Activated CD4-positive, alpha-beta T cell treated with anti-CD3 and anti-CD28 coated beads for 48 hours (primary cell): ENCODE data around the gene SLC9A7.

Source experiments
- DNase-seq: peaks from one replicate; pipeline ENCODE4 v3.0.0-alpha.2; 2020

The SLC9A7 gene

GRCh38 chrX:46750889-46751288 is 8.0 kb downstream of the SLC9A7 start:
- no peak for DNase-seq

DNA sequence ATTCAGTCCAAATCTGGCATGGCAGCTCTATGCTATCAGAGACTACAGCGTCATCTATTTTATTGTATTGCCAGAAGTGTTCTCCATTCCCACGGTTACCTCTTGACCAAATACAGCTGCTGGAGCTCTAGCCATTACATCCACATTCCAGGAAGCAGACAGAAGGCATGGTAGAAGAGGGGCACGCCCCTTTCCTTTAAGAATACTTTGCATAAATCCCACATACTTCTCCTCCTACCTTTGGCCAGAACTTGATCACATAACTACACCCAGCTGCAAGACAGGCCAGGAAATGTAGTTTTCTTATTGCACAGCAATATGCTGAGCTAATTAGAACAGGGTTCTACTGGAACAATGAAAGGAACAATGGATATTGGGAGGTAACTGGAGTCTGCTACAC is 14.9 kb downstream of the SLC9A7 start:
- DNase-seq = no peak

DNA sequence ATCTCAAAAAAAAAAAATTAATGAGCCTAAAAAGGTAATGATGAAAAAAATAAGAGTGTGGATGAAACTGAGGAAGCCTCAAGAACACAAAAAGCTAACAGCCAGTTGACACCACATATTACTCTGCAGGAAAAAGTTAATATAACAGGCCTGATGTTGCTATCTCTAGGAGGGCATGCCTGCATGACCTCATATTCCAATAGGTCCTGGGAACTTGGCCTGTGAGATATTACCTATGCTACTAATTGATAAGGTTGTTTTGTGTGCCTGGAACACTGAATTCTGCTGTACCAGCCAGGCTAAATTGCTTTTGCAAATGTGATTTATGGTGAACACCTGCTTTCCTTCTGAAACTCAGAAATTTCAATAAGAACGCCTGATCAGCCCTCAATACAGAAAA is 15.9 kb downstream of the SLC9A7 start:
- DNase-seq = no peak

DNA sequence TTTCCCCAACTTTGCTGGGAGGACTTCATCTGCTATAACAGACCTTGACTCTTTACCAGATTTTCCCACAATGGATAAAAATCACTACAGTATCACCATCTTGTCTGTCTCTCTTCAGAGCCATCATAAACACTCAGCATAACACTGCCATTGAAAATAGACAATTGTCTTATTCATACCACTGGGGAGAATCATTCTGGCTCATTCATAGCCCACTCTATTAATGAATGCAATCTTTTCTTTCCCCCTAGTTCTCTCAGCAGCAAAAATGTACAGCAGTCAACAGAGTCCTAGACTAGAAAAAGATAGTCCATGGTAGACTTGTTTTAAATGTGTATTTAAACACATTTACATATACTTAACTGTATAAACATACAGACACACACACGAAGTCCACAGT is 19.2 kb downstream of the SLC9A7 start:
- no peak for DNase-seq

- DNase-seq = no peak
These were observed 21.5 kb downstream of the SLC9A7 start for GRCh38 chrX:46737462-46737861.

GRCh38 chrX:46737041-46737440 is 21.9 kb downstream of the SLC9A7 start:
- DNase-seq = no peak

GRCh38 chrX:46735622-46736021 is 23.3 kb downstream of the SLC9A7 start:
- no peak for DNase-seq

DNA sequence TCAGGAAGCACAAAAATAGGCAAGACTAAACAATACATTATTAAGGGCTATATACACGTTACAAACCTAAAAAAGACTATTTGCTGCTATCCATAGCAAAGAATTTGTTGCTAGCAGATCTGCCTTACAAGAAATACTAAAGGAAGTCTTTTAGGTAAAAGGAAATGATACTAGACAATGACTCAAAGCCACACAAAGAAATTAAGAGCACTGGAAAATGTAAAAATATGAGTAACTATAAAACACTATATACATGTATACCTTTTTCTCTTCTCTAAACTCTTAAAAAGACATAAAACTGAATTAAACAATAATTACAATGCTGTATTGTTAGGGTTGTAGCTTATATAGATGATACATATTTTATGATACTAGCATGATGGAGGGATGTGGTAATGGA is 25.7 kb downstream of the SLC9A7 start:
- DNase-seq = no peak

DNA sequence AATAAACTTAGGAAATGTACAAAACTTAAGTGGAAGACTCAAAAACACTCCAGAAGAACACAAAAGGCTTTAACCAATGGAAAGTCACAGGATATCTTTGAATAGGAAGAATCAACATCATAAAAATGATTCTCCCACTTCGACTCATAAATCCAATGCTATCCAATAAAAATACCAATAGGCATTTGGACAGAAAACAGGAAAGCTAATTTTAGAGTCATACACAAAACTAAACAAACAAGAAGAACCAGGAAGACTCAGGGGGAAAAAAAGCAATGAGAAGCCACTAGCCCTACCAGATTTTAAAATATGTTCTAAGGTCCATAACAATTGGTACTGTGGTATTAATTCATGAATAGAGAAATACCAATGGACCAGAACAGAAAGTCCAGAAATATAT is 28.2 kb downstream of the SLC9A7 start:
- DNase-seq = no peak

- DNase-seq = no peak
These were observed 31.5 kb downstream of the SLC9A7 start for GRCh38 chrX:46727441-46727840.

GRCh38 chrX:46723569-46723927 is 35.4 kb downstream of the SLC9A7 start:
- peak; percentile 11 for DNase-seq

GRCh38 chrX:46722742-46723568 is 36.0 kb downstream of the SLC9A7 start:
- no peak for DNase-seq

GRCh38 chrX:46716796-46717195 is 42.1 kb downstream of the SLC9A7 start:
- DNase-seq = no peak

DNA sequence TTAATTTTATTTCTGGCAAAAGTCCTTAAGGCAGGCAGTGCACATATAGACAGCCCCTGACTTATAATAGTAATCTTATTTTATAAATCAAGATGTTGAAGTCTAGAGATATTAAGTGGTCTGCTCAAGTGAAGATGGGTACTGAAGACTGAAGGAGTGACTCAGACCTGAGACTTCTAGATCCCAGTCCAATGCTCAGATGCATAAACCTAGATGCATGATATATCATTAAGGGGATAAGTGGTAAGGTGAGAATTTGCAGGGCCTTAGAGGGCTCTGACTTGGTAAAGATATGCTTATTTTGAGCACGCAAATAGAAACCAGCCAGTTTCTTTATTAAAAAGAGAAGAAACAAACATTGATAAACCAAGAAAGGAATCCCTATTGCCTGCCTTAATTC is 42.9 kb downstream of the SLC9A7 start:
- DNase-seq = no peak

- DNase-seq = no peak
These were observed 43.4 kb downstream of the SLC9A7 start for GRCh38 chrX:46715530-46715929.

DNA sequence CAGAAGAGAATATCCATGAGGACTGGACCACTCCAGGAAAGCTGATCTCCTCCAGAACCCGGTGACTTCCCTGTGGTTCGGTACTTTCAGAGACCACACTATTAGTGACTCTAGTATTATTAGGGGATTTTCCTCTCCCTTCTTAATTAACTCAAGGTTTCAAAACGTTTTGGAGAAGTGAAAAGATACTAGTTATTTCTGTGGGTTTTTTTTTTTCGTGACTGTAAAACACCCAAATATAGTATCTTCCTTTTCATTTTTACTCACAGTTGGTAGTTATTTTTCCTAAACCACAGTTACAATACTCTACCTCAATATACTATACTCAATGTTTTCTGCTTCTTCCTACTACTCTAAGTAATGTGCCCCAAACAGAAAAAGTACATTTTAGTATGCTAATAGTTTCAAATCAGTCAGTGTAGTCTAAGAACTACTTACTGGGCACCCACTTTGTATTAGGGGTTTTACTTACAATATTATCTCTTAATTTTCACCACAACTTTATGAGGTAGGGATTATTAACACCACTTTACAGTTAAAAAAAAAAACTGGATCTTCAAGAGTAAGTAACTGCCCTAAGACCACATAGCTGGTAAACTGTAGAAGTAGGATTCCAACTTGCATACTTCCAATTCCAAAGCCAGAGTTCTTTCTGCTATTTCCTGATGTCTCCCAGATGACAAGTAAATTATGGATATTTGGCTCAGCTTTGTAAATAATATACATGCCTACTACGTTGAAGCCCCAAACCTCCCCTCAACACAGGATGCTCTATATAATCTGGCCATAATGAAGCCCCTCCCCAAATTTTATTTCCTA is 45.0 kb downstream of the SLC9A7 start:
- no peak for DNase-seq

- DNase-seq = no peak
These were observed 46.2 kb downstream of the SLC9A7 start for GRCh38 chrX:46712764-46713163.

- peak; percentile 4 for DNase-seq
These were observed 47.8 kb downstream of the SLC9A7 start for GRCh38 chrX:46710927-46711623.

DNA sequence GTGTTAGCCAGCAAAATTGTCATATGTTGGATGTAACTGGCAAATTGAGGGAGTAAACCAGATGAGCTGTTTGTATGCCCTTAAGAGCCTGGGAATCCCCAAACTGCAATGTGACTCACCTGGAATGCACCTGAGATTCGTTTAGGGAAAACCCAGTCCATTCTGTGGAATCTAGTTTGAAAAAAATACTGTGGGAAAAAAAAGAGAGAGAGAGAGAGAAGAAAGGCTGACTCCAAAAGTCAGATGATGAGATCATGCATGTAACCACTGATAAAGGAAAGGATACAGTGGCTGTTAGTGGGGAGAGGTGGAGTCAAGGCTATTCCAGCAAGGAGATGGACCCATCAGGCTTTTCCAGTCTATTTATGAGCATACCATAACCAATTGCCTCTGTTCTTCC is 48.5 kb downstream of the SLC9A7 start:
- no peak for DNase-seq

GRCh38 chrX:46707274-46707965 is 51.5 kb downstream of the SLC9A7 start:
- DNase-seq = no peak

GRCh38 chrX:46704767-46705386 is 54.0 kb downstream of the SLC9A7 start:
- peak; percentile 32 for DNase-seq

DNA sequence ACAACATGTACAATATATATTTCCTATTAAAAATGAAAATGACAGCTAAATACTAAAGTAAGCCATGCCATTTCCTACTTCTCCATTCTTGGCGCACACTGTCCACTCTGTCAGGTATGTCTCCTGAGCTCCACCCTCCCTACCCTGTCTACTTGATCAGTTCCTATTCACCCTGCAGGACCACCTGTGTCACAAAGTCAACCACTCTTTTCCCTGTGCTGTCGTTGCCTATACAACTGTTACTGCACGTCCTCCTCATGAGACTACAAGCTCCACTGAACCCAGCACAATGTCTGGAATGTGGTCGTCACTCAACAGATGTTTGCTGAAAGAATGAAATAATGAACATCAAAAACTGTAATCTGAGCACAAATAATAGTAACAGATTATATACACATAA is 54.9 kb downstream of the SLC9A7 start:
- no peak for DNase-seq

GRCh38 chrX:46698691-46699090 is 60.2 kb downstream of the SLC9A7 start:
- DNase-seq = no peak
